GM19025 (cell line): Measurements from ENCODE around the gene EXOSC2.

ENCODE experiments used
- ATAC-seq: cut with Tn5 transposase; IDR thresholded peaks from one replicate; pipeline ENCODE4 v1.9.1; 2021; ENCODE audit warnings: mild to moderate bottlenecking, low read depth, moderate library complexity; ENCODE audit not compliant: unreplicated experiment

EXOSC2 gene

GRCh38 chr9:130693426-130694191 lies at the start of gene EXOSC2:
Gene EXOSC2, plus strand, starts transcription at chr9:130693780. Its CDS starts 12 bp downstream, at chr9:130693792.
- peak; percentile 88 for ATAC-seq

GRCh38 chr9:130651221-130651620 lies 42.4 kb upstream of the EXOSC2 start:
- ATAC-seq = no peak

GRCh38 chr9:130651752-130652151 lies 41.8 kb upstream of the EXOSC2 start:
- ATAC-seq = no peak

GRCh38 chr9:130654879-130655278 lies 38.7 kb upstream of the EXOSC2 start:
- ATAC-seq = no peak

- ATAC-seq = no peak
Measured at GRCh38 chr9:130658893-130659698, 34.5 kb upstream of the EXOSC2 start.

- no peak for ATAC-seq
Measured at GRCh38 chr9:130659699-130660248, 33.8 kb upstream of the EXOSC2 start.

GRCh38 chr9:130660326-130660682 lies 33.3 kb upstream of the EXOSC2 start:
- no peak for ATAC-seq

GRCh38 chr9:130660683-130661450 lies 32.7 kb upstream of the EXOSC2 start:
- ATAC-seq = no peak

- ATAC-seq = no peak
Measured at GRCh38 chr9:130661451-130662098, 32.0 kb upstream of the EXOSC2 start.

- no peak for ATAC-seq
Measured at GRCh38 chr9:130662099-130662969, 31.2 kb upstream of the EXOSC2 start.

GRCh38 chr9:130662970-130663257 lies 30.7 kb upstream of the EXOSC2 start:
- ATAC-seq = no peak

GRCh38 chr9:130663258-130663976 lies 30.2 kb upstream of the EXOSC2 start:
- no peak for ATAC-seq

- no peak for ATAC-seq
Measured at GRCh38 chr9:130663977-130664250, 29.7 kb upstream of the EXOSC2 start.

- ATAC-seq = no peak
Measured at GRCh38 chr9:130664251-130665028, 29.1 kb upstream of the EXOSC2 start, which contains the start of gene PRDM12. Gene PRDM12, plus strand, starts transcription at chr9:130664594. Its CDS starts 60 bp downstream, at chr9:130664654.

GRCh38 chr9:130665029-130665430 lies 28.6 kb upstream of the EXOSC2 start:
- no peak for ATAC-seq

GRCh38 chr9:130665431-130666392 lies 27.9 kb upstream of the EXOSC2 start:
- ATAC-seq = no peak
